K562 (cell line): ENCODE measurements around the gene IL4I1. TPM values are rescaled to one million over a fixed set of nuclear protein-coding genes. Genes with fewer than 3 reads are reported as not detected.

Source experiments
- AFF1 ChIP-seq, 2 experiments: fragments of 450-650 bp; IDR thresholded peaks; 2 replicates each; pipeline ENCODE4 v1.6.1; 2018; ENCODE audit warnings: mild to moderate bottlenecking in 2 of 2, low read depth in 1 of 2; ENCODE audit not compliant: partially characterized antibody in 2 of 2
- CREB3 ChIP-seq: fragments of 450-650 bp; conservative IDR thresholded peaks from 2 replicates; pipeline ENCODE4 v1.6.1; 2016; ENCODE audit warnings: missing genetic modification characterization, low read depth, mild to moderate bottlenecking, missing compliant biosample characterization, moderate library complexity
- E2F3 ChIP-seq: fragments of 250-450 bp; sonication (Bioruptor Pico); IDR thresholded peaks from 2 replicates; pipeline ENCODE4 v1.4.0; 2020; ENCODE audit warnings: mild to moderate bottlenecking
- LARP7 ChIP-seq: fragments of 450-650 bp; IDR thresholded peaks from 2 replicates; pipeline ENCODE4 v1.6.1; 2016
- POLR2AphosphoS5 ChIP-seq: IDR thresholded peaks from 2 replicates; pipeline ENCODE4 v1.6.1; 2011; ENCODE audit warnings: mild to moderate bottlenecking, low read depth, low read length, moderate library complexity; ENCODE audit not compliant: control insufficient read depth, insufficient read depth
- POLR2G ChIP-seq: fragments of 200-400 bp; formaldehyde crosslinking; IDR thresholded peaks from 2 replicates; pipeline ENCODE4 v1.6.1; 2017; ENCODE audit warnings: low read depth, mild to moderate bottlenecking, antibody characterized with exemption, low read length, moderate library complexity
- PYGO2 ChIP-seq: fragments of 450-650 bp; IDR thresholded peaks from 2 replicates; pipeline ENCODE4 v1.6.1; 2016; ENCODE audit warnings: mild to moderate bottlenecking, missing genetic modification characterization, moderate library complexity, missing compliant biosample characterization
- REST ChIP-seq, 2 experiments: fragments of 450-650 bp; formaldehyde crosslinking in 1 of 2; IDR thresholded peaks; 2 replicates each; pipeline versions ENCODE4 v1.4.0 to v1.6.1; 2014 to 2020; ENCODE audit warnings: mild to moderate bottlenecking in 2 of 2, borderline replicate concordance in 1 of 2, low read depth in 1 of 2
- SIN3A ChIP-seq, 2 experiments: fragments of 150-350 bp in 1 of 2; IDR thresholded peaks; 2 replicates each; pipeline ENCODE4 v1.6.1; 2011 to 2016; ENCODE audit warnings: borderline replicate concordance in 2 of 2, low read depth in 2 of 2, low read length in 2 of 2, mild to moderate bottlenecking in 2 of 2, moderate library complexity in 2 of 2; ENCODE audit not compliant: control insufficient read depth in 1 of 2
- TAF1 ChIP-seq: IDR thresholded peaks from 2 replicates; pipeline ENCODE4 v1.6.1; 2011; ENCODE audit warnings: mild to moderate bottlenecking, low read length, moderate library complexity; ENCODE audit not compliant: insufficient read depth, control insufficient read depth, severe bottlenecking; ENCODE audit errors: extremely low read depth
- ZNF134 ChIP-seq: fragments of 250-450 bp; sonication (Bioruptor Pico); conservative IDR thresholded peaks from 2 replicates; pipeline ENCODE4 v1.4.0; 2020
- polyA plus RNA-seq, 8 experiments: library from polyadenylated mRNA; depleted of rRNA in 4 of 8; stranded (reverse) in 5 of 8; unstranded in 3 of 8; fragments of >200 nt; fragmentation: Nextera tagmentation in 2 of 8; fragmentation: Illumina TruSeq in 1 of 8; extraction: Ambion mirVana in 2 of 8; extraction: Trizol in 1 of 8; gene quantifications; 2 replicates each; pipeline versions ENCODE4 v1.2.1 to v1.2.3, GENCODE V29; 2011 to 2014; ENCODE audit warnings: inconsistent platforms in 1 of 8, missing spikeins in 1 of 8
- total RNA-seq, 7 experiments: library from RNA; depleted of rRNA in 6 of 7; stranded (reverse); fragments of >200 nt in 6 of 7; fragmentation: Illumina TruSeq in 2 of 7; extraction: Trizol in 2 of 7; gene quantifications; 2 replicates each; pipeline versions ENCODE4 v1.2.1 to v1.2.3, GENCODE V29; 2011 to 2021; ENCODE audit warnings: low replicate concordance in 1 of 7

IL4I1 gene
- total and polyA plus RNA-seq, 9 of the 15 experiments (the other 6 are each of a cell fraction or from before 2014, with no cell fraction given): 0.06 to 0.95 (median 0.43) TPM; not detected in 2

- no peak; the same call in 1 of the 2 replicates for TF ChIP-seq REST (IDR thresholded peaks at IDR 0.05; ENCODE audit: borderline replicate concordance)
- TF ChIP-seq REST (CRISPR knock-in tag; IDR thresholded peaks at IDR 0.05; ENCODE audit: low read depth): no peak; the same call in 1 of the 2 replicates
- TF ChIP-seq POLR2G: peak; percentile 87
- no peak for TF ChIP-seq PYGO2 (tag)
- TF ChIP-seq POLR2AphosphoS5: peak; percentile 45
- peak; percentile 69 for TF ChIP-seq E2F3 (CRISPR knock-in tag)
- no peak; the same call in 1 of the 2 replicates for TF ChIP-seq LARP7
- peak; percentile 16 to 84 for TF ChIP-seq AFF1 (IDR thresholded peaks at IDR 0.05; ENCODE audit: low read depth in 1 of 2, partially characterized antibody in 2 of 2)
- no peak for TF ChIP-seq ZNF134
- TF ChIP-seq SIN3A (IDR thresholded peaks at IDR 0.05; ENCODE audit: borderline replicate concordance in 2 of 2, control insufficient read depth in 1 of 2, low read depth in 2 of 2, low read length in 2 of 2): peak; percentile 29 to 61; a peak in 1 of 4 replicates
- TF ChIP-seq CREB3: peak; percentile 92
- peak; percentile 69 for TF ChIP-seq TAF1
Measured at GRCh38 chr19:49850487-49851342, 46.0 kb downstream of the IL4I1 start, which contains the start of gene PTOV1 (continued).
